ENCODE measurements around the gene YWHAH. TPM values are rescaled to one million over a fixed set of nuclear protein-coding genes. Genes with fewer than 3 reads are reported as not detected.

Gene YWHAH
- polyA plus RNA-seq, 1 experiment: 118 TPM

DNA sequence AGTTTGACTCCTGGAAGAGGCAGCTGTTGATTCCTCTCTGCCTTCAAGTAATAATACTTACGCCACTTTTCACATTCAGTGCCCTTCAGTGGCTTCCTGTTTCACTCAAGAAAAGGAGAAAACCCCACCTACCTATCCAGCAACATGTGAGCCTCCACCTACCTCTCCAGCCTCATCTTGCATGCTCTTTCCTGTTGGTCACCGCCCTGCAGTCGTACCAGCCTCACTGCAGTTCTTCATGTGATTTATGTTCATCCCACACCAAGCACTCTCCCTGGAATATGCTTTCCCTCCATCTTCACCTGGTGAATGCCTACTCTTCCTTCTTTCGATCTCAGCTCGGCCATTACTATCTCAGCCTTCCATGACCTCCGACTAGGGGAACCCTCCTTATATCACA is 21.8 kb upstream of the YWHAH start:
- Histone ChIP-seq H3K27ac (ENCODE audit: low read depth, low read length) (no peak overlapping the region), H3K27me3 (ENCODE audit: control insufficient read depth, insufficient read depth, low read length) (peaks cover 10% of the 10 kb centered on the region), H3K4me3 (ENCODE audit: low read depth, low read length) (no peak overlapping the region), H3K9me3 (ENCODE audit: control insufficient read depth, insufficient read depth, low read length) (no peaks in the 10 kb centered on the region)
- DNase-seq (ENCODE audit: low read depth, low spot score): no peak
- POLR2A ChIA-PET: interaction anchor here (0.5 kb wide), 1 partner anchor 217 kb away, joined by 7 read pairs; no protein-coding TSS in a partner anchor
- CTCF ChIA-PET: no interaction called here
- TF ChIP-seq, protein P1, sequence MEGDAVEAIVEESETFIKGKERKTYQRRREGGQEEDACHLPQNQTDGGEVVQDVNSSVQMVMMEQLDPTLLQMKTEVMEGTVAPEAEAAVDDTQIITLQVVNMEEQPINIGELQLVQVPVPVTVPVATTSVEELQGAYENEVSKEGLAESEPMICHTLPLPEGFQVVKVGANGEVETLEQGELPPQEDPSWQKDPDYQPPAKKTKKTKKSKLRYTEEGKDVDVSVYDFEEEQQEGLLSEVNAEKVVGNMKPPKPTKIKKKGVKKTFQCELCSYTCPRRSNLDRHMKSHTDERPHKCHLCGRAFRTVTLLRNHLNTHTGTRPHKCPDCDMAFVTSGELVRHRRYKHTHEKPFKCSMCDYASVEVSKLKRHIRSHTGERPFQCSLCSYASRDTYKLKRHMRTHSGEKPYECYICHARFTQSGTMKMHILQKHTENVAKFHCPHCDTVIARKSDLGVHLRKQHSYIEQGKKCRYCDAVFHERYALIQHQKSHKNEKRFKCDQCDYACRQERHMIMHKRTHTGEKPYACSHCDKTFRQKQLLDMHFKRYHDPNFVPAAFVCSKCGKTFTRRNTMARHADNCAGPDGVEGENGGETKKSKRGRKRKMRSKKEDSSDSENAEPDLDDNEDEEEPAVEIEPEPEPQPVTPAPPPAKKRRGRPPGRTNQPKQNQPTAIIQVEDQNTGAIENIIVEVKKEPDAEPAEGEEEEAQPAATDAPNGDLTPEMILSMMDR (IDR thresholded peaks at IDR 0.05; ENCODE audit: low read depth, low read length): no peak

DNA sequence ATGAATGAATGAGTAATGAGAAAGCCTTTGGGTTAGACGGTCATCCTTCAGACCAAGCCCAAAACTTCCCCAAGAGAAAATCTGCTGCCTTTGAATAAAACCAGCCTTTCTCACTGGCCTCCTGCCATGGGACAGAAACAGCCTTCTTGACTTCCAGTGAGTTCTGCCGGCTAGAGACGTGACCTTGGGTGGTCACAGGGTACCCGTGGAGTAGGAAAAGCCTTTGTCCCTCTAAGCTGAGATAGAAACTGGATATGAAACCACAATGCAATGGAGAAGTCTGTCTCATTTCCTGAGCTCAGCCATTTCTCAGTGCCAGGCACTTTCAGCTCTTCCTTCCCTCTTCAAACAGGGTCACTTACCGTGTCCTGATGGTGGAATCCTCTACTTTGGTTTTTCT is 21.2 kb upstream of the YWHAH start:
- DNase-seq (ENCODE audit: low read depth, low spot score): no peak
- TF ChIP-seq, protein P1 (IDR thresholded peaks at IDR 0.05; ENCODE audit: low read depth, low read length): no peak
- CTCF ChIA-PET: no interaction called here
- Histone ChIP-seq H3K9me3 (ENCODE audit: control insufficient read depth, insufficient read depth, low read length) (no peaks in the 10 kb centered on the region), H3K27me3 (ENCODE audit: control insufficient read depth, insufficient read depth, low read length) (peaks cover 10% of the 10 kb centered on the region), H3K4me3 (ENCODE audit: low read depth, low read length) (no peak overlapping the region), H3K27ac (ENCODE audit: low read depth, low read length) (no peak overlapping the region)
- POLR2A ChIA-PET: no interaction called here

DNA sequence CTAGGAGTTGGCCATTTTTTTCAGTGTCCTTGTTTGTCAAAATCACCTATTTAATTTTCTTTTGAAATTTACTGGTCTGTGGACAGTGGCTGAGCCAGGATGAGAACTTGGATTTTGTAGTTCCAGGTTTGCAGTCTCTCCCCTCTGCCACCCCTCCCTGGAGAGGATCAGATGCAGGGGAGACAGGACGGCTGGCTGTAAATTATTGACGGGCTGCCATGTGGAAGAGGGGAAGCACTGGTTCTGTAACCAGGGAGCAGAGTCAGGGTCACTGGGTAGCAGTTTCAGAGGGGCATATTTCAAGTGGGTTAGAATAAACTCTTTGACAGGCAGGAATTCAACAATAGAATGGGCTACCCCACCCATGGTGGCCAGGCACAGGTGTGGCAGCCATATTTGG is 20.6 kb upstream of the YWHAH start:
- Histone ChIP-seq H3K9me3 (ENCODE audit: control insufficient read depth, insufficient read depth, low read length) (no peaks in the 10 kb centered on the region), H3K4me3 (ENCODE audit: low read depth, low read length) (no peak overlapping the region), H3K27ac (ENCODE audit: low read depth, low read length) (no peak overlapping the region), H3K27me3 (ENCODE audit: control insufficient read depth, insufficient read depth, low read length) (peaks cover 9% of the 10 kb centered on the region)
- TF ChIP-seq, protein P1 (IDR thresholded peaks at IDR 0.05; ENCODE audit: low read depth, low read length): no peak
- DNase-seq (ENCODE audit: low read depth, low spot score): no peak
- ChIA-PET CTCF (no interaction called here), POLR2A (no interaction called here)

DNA sequence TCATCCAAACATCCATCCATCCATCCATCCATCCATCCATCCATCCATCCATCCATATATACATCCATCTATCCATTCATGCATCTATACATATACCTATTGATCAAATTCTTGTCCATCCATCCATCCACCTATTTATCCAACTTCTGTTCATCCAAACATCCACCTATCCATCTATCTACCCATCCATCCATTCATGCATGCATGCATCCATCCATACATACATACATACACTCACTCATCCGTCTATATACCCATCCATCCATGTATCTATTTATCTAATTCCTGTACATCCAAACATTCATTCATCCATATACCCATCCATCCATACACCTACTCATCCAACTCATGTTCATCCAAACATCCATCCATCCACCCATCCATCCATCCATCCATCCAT is 19.3 kb upstream of the YWHAH start:
- Histone ChIP-seq H3K4me3 (ENCODE audit: low read depth, low read length) (no peak overlapping the region), H3K27ac (ENCODE audit: low read depth, low read length) (no peak overlapping the region), H3K27me3 (ENCODE audit: control insufficient read depth, insufficient read depth, low read length) (peaks cover 12% of the 10 kb centered on the region), H3K9me3 (ENCODE audit: control insufficient read depth, insufficient read depth, low read length) (no peaks in the 10 kb centered on the region)
- TF ChIP-seq, protein P1 (IDR thresholded peaks at IDR 0.05; ENCODE audit: low read depth, low read length): no peak
- no peak for DNase-seq (ENCODE audit: low read depth, low spot score)
- ChIA-PET POLR2A (no interaction called here), CTCF (no interaction called here)

DNA sequence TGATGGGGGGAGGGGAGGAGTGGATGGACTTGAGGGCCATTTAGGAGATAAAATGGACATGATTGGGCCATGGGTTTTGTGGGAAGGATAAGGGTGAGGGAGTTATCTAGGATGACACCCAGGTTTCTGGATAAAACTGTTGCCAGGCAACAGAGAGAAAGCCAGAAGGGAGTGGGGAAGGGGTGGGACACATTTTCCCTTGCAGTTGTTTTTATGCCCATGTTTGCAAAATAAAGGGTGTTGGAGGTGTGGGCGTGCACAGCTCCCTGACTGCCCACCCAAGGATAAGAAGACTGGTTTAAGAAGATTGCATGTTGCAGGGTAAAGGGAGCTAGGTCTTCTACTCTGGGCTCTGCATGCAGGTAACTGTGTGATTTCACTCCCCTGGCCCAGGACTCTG is 18.3 kb upstream of the YWHAH start:
- no peak for DNase-seq (ENCODE audit: low read depth, low spot score)
- Histone ChIP-seq H3K4me3 (ENCODE audit: low read depth, low read length) (no peak overlapping the region), H3K9me3 (ENCODE audit: control insufficient read depth, insufficient read depth, low read length) (no peaks in the 10 kb centered on the region), H3K27me3 (ENCODE audit: control insufficient read depth, insufficient read depth, low read length) (peaks cover 12% of the 10 kb centered on the region), H3K27ac (ENCODE audit: low read depth, low read length) (no peak overlapping the region)
- POLR2A ChIA-PET: no interaction called here
- CTCF ChIA-PET: no interaction called here
- TF ChIP-seq, protein P1 (IDR thresholded peaks at IDR 0.05; ENCODE audit: low read depth, low read length): no peak

Measured in AG04450 (cell line).